A549 (cell line): Measurements from ENCODE around the gene C12orf42. TPM values are rescaled to one million over a fixed set of nuclear protein-coding genes. Genes with fewer than 3 reads are reported as not detected.

ENCODE experiments used
- ATAC-seq, 2 experiments: fragments of 200-7000 bp in 1 of 2; fragments of >200 bp in 1 of 2; cut with Nextera tagmentation in 1 of 2; cut with Tn5 transposase in 1 of 2; 3 replicates each; pipeline versions ENCODE4 v1.8.0 to v1.9.1; 2018 to 2020; ENCODE audit warnings: mild to moderate bottlenecking in 1 of 2, moderate library complexity in 1 of 2
- CTCF ChIA-PET: fragments of 300-600 bp; sonication (Branson Sonifier 250); formaldehyde crosslinking; extraction: SDS; loops from one replicate; lab custom pipeline; 2021; ENCODE audit warnings: antibody characterized with exemption, inconsistent platforms; lab: Yijun Ruan, JAX
- POLR2A ChIA-PET: fragments of 350-600 bp; formaldehyde crosslinking; extraction: SDS; loops from one replicate; lab custom pipeline; 2021; ENCODE audit warnings: antibody characterized with exemption, inconsistent platforms; lab: Yijun Ruan, JAX
- DNase-seq, 2 experiments: peaks; one replicate each; pipeline versions ENCODE4 v3.0.0 to v3.0.0-alpha.2; 2011 to 2016; ENCODE audit warnings: low read depth in 1 of 2, low spot score in 1 of 2
- FAIRE-seq: peaks from 2 replicates; lab custom pipeline; 2011; peaks lifted over from hg19 to GRCh38; lab: Jason Lieb, UNC
- H3K27ac ChIP-seq, 2 experiments: fragments of >200 bp; sonication (Bioruptor Twin); formaldehyde crosslinking; 3 replicates each; pipeline ENCODE4 v1.5.1; 2016 to 2017
- H3K4me1 ChIP-seq: fragments of >200 bp; sonication (Bioruptor Twin); formaldehyde crosslinking; 3 replicates; pipeline ENCODE4 v1.6.1; 2016
- H3K4me2 ChIP-seq: fragments of >200 bp; sonication (Bioruptor Twin); formaldehyde crosslinking; 3 replicates; pipeline ENCODE4 v1.6.1; 2016
- H3K4me3 ChIP-seq: fragments of >200 bp; sonication (Bioruptor Twin); formaldehyde crosslinking; 3 replicates; pipeline ENCODE4 v1.5.1; 2016
- H3K9me3 ChIP-seq: fragments of >200 bp; sonication (Bioruptor Twin); formaldehyde crosslinking; 3 replicates; pipeline ENCODE4 v1.6.1; 2016
- BHLHE40 ChIP-seq: IDR thresholded peaks from 2 replicates; pipeline ENCODE4 v1.6.1; 2012; ENCODE audit warnings: low read depth, low read length, inconsistent platforms
- CHD2 ChIP-seq: fragments of 150-350 bp; IDR thresholded peaks from 2 replicates; pipeline ENCODE4 v1.6.1; 2014; ENCODE audit warnings: low read length; ENCODE audit not compliant: partially characterized antibody
- CHD4 ChIP-seq: fragments of 200-600 bp; sonication (generic); IDR thresholded peaks from 2 replicates; pipeline ENCODE4 v1.6.1; 2016; ENCODE audit warnings: antibody characterized with exemption, mild to moderate bottlenecking, borderline replicate concordance
- EHF ChIP-seq: fragments of 250-450 bp; sonication (Bioruptor Pico); IDR thresholded peaks from 2 replicates; pipeline ENCODE4 v1.5.0; 2020; ENCODE audit warnings: mild to moderate bottlenecking
- FOSB ChIP-seq: fragments of 250-450 bp; sonication (Bioruptor Pico); IDR thresholded peaks from 2 replicates; pipeline ENCODE4 v1.5.0; 2020; ENCODE audit warnings: mild to moderate bottlenecking, moderate library complexity
- HEYL ChIP-seq: fragments of 250-450 bp; sonication (Bioruptor Pico); IDR thresholded peaks from 2 replicates; pipeline ENCODE4 v1.8.0; 2021; ENCODE audit warnings: mild to moderate bottlenecking, moderate library complexity
- HOXB5 ChIP-seq: fragments of 250-450 bp; sonication (Bioruptor Pico); IDR thresholded peaks from 2 replicates; pipeline ENCODE4 v1.5.0; 2020; ENCODE audit warnings: mild to moderate bottlenecking, moderate library complexity
- JUN ChIP-seq, 2 experiments: fragments of >200 bp; sonication (Bioruptor Twin); formaldehyde crosslinking; IDR thresholded peaks; 2 replicates in 1 of 2; 3 replicates in 1 of 2; pipeline ENCODE4 v1.6.1; 2016 to 2017
- KDM1A ChIP-seq: fragments of 200-600 bp; sonication (generic); IDR thresholded peaks from 2 replicates; pipeline ENCODE4 v1.6.1; 2016; ENCODE audit warnings: low read depth, mild to moderate bottlenecking
- KDM5A ChIP-seq: fragments of 200-600 bp; sonication (generic); IDR thresholded peaks from 2 replicates; pipeline ENCODE4 v1.6.1; 2016; ENCODE audit warnings: antibody characterized with exemption, mild to moderate bottlenecking
- MAFK ChIP-seq: fragments of 450-650 bp; IDR thresholded peaks from 2 replicates; pipeline ENCODE4 v1.6.1; 2014; ENCODE audit not compliant: partially characterized antibody
- MYC ChIP-seq: IDR thresholded peaks from 2 replicates; pipeline ENCODE4 v1.6.1; 2012; ENCODE audit warnings: mild to moderate bottlenecking, inconsistent platforms, low read length, improper control_type of control experiment, borderline replicate concordance
- NFE2L2 ChIP-seq: fragments of 150-350 bp; conservative IDR thresholded peaks from 2 replicates; pipeline ENCODE4 v1.6.1; 2014; ENCODE audit warnings: low read length
- POLR2A ChIP-seq: IDR thresholded peaks from 2 replicates; pipeline ENCODE4 v1.6.1; 2012; ENCODE audit warnings: mild to moderate bottlenecking, low read length
- RAD21 ChIP-seq, 2 experiments: fragments of >200 bp in 1 of 2; sonication (Bioruptor Twin) in 1 of 2; formaldehyde crosslinking in 1 of 2; IDR thresholded peaks in 1 of 2; conservative IDR thresholded peaks in 1 of 2; 2 replicates in 1 of 2; 3 replicates in 1 of 2; pipeline ENCODE4 v1.6.1; 2012 to 2018; ENCODE audit warnings: inconsistent platforms in 1 of 2
- RCOR1 ChIP-seq: fragments of 150-350 bp; IDR thresholded peaks from 2 replicates; pipeline ENCODE4 v1.6.1; 2014; ENCODE audit warnings: antibody characterized with exemption, low read length, low read depth
- RFX5 ChIP-seq: fragments of 450-650 bp; IDR thresholded peaks from 2 replicates; pipeline ENCODE4 v1.7.1; 2014; ENCODE audit warnings: antibody characterized with exemption, mild to moderate bottlenecking, moderate library complexity
- RNF2 ChIP-seq: fragments of 200-600 bp; sonication (generic); IDR thresholded peaks from 2 replicates; pipeline ENCODE4 v1.6.1; 2016; ENCODE audit warnings: low read depth, mild to moderate bottlenecking, antibody characterized with exemption, moderate library complexity, borderline replicate concordance
- SMC3 ChIP-seq: fragments of >200 bp; sonication (Bioruptor Twin); formaldehyde crosslinking; IDR thresholded peaks from 3 replicates; pipeline ENCODE4 v1.6.1; 2018; ENCODE audit warnings: inconsistent platforms
- TP53 ChIP-seq: fragments of 250-450 bp; sonication (Bioruptor Pico); IDR thresholded peaks from 2 replicates; pipeline ENCODE4 v1.5.0; 2021; ENCODE audit warnings: mild to moderate bottlenecking, moderate library complexity
- ZC3H11A ChIP-seq: fragments of 450-650 bp; IDR thresholded peaks from 2 replicates; pipeline ENCODE4 v1.6.1; 2014; ENCODE audit warnings: antibody characterized with exemption, mild to moderate bottlenecking
- ZSCAN20 ChIP-seq: fragments of 250-450 bp; sonication (Bioruptor Pico); IDR thresholded peaks from 2 replicates; pipeline ENCODE4 v1.8.0; 2022; ENCODE audit warnings: mild to moderate bottlenecking, moderate library complexity
- WGBS: methylation state at CpG from one replicate; pipeline ENCODE4 v1.1.6; 2017; ENCODE audit errors: missing lambda C conversion rate; 5-methylcytosine and 5-hydroxymethylcytosine counted together
- polyA plus RNA-seq, 4 experiments: library from polyadenylated mRNA; depleted of rRNA in 3 of 4; stranded (reverse); fragments of >200 nt; fragmentation: RNase III in 1 of 4; extraction: RNeasy Plus Mini Kit Qiagen cat#74134 plus additional on column Dnase treatment in 1 of 4; gene quantifications; 2 replicates in 3 of 4; 3 replicates in 1 of 4; pipeline ENCODE4 v1.2.3, GENCODE V29; 2011 to 2017
- TF ChIP-seq, protein P1 (sequence below): fragments of 450-650 bp; IDR thresholded peaks from 2 replicates; pipeline ENCODE4 v1.6.1; 2014; ENCODE audit warnings: antibody characterized with exemption
- TF ChIP-seq, protein P2 (sequence below): IDR thresholded peaks from 2 replicates; pipeline ENCODE4 v1.6.1; 2012; ENCODE audit warnings: low read depth, borderline replicate concordance
- TF ChIP-seq, protein P3 (sequence below): IDR thresholded peaks from 2 replicates; pipeline ENCODE4 v1.6.1; 2012

The C12orf42 gene
- polyA plus RNA-seq, 2 of the 4 experiments (the other 2 are of a cell fraction) = not detected

DNA sequence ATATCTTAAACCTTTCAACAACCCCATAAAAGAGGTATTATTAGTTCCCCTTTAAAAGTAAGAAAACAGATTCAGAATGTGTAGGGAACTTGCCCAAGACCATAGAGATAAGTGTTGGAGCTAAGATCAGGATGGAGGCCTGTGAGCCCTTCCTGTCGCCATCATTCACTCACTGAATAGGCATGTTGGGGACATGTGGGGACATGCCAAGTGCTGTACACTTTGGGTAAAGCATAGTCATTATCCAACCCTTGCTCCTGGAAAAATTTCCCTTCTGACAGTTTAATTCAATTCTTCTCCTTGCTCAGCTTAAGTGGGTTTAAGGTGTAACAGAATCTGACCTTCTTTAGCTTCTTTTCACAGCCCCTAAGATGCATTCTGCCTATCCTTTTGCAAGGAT, 28.0 kb upstream of the C12orf42 start:
- no peak for FAIRE-seq
- ATAC-seq = no peak

DNA sequence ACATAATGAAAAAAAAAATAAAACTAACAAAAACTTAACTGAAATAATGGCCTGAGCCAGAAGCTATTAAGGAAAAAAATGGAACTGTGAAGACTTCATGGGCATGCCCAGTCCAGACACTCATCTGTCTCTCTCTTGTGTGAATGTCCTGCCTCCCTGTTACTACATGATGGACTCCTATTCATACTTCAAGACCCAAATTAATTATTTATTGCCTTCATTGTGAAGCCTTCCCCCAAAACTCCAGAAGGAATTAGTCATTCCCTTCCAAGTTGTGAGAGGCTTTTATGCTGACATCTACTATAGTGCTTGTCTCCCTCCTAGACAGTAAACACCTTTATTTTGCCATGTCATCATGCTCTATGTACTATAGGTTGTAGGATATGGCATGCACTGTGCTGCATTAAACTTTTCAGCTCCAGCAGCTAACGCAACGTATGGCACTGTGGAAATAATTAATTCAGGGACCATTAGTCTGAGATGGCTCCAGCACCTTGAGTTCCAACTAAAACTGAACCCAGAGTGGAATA, 25.0 kb upstream of the C12orf42 start:
- no peak for ATAC-seq
- WGBS = 49% methylated on average over 2 of the region's 2 CpGs
- Histone ChIP-seq H3K9me3 (no peaks in the 10 kb centered on the region), H3K4me3 (no peak overlapping the region), H3K4me2 (no peak overlapping the region), H3K4me1 (peaks cover 5% of the 10 kb centered on the region; the same call in 1 of the 3 replicates), H3K27ac (no peak overlapping the region)
- DNase-seq = no peak
- CTCF ChIA-PET = interaction anchor here (1.4 to 1.6 kb wide), 2 partner anchors 12 to 28 kb away, joined by 5 read pairs; no protein-coding TSS in a partner anchor
- POLR2A ChIA-PET = no interaction called here
- peak; percentile 32 for FAIRE-seq
- TF ChIP-seq RAD21 (conservative IDR thresholded peaks at IDR 0.05 in 1 of 2, IDR thresholded peaks at IDR 0.05 in 1 of 2) (no peak), NFE2L2 (0 out of 2 replicates have a peak, but pooled peaks have one; percentile 22), CHD2 (no peak), POLR2A (no peak), KDM5A (no peak), SMC3 (no peak), KDM1A (no peak), TP53 (CRISPR knock-in tag) (no peak), MAFK (peak; percentile 89), BHLHE40 (no peak), HOXB5 (CRISPR knock-in tag) (no peak), RNF2 (no peak), JUN (IDR thresholded peaks at IDR 0.05) (no peak)
- TF ChIP-seq, protein P1, sequence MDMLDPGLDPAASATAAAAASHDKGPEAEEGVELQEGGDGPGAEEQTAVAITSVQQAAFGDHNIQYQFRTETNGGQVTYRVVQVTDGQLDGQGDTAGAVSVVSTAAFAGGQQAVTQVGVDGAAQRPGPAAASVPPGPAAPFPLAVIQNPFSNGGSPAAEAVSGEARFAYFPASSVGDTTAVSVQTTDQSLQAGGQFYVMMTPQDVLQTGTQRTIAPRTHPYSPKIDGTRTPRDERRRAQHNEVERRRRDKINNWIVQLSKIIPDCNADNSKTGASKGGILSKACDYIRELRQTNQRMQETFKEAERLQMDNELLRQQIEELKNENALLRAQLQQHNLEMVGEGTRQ = no peak

More for the DNA sequence above, 28.0 kb upstream of the C12orf42 start:
- H3K27ac ChIP-seq = no peak overlapping the region; a peak in 1 of 6 replicates
- no peak overlapping the region for H3K4me3 ChIP-seq
- TF ChIP-seq RAD21 (conservative IDR thresholded peaks at IDR 0.05 in 1 of 2, IDR thresholded peaks at IDR 0.05 in 1 of 2) (no peak), ZC3H11A (no peak), FOSB (no peak), NFE2L2 (no peak), RFX5 (no peak), MYC (no peak)
- TF ChIP-seq, protein P2, sequence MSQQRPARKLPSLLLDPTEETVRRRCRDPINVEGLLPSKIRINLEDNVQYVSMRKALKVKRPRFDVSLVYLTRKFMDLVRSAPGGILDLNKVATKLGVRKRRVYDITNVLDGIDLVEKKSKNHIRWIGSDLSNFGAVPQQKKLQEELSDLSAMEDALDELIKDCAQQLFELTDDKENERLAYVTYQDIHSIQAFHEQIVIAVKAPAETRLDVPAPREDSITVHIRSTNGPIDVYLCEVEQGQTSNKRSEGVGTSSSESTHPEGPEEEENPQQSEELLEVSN = no peak
- TF ChIP-seq, all 56 proteins: peak for 0
- no peak for DNase-seq
- ChIA-PET CTCF (interaction anchor here (1.1 to 2.0 kb wide), 5 partner anchors 11 to 640 kb away, joined by 4 to 6 read pairs (median 5); no protein-coding TSS in a partner anchor), POLR2A (no interaction called here)
- Histone ChIP-seq H3K4me2 (no peak overlapping the region), H3K4me1 (peaks cover 5% of the 10 kb centered on the region; the same call in 1 of the 3 replicates), H3K9me3 (no peaks in the 10 kb centered on the region)
- WGBS = 86% methylated on average over 1 of the region's 1 CpG

DNA sequence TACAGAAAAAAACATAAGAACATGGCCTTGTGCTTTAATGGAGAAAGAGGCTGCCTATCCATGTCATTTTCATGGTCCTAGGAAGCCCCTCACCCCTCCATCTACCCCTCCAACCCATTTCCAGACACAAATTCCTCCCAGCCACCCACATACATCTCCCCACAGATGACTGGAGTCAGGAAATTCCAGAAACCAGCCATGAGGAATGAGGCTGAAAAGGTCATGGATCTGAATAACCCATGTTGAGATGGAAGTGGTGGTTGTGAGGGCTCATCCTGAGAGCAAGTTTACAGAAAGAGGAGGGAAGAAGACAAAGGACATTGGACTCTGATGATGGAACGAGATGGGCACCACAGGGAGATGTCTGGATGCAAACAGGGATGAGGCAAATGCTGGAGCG, 23.9 kb upstream of the C12orf42 start:
- no peak overlapping the region for H3K4me2 ChIP-seq
- FAIRE-seq (no peak), DNase-seq (no peak), ATAC-seq (no peak)
- WGBS = 41% methylated on average over 2 of the region's 2 CpGs
- POLR2A ChIA-PET = no interaction called here
- TF ChIP-seq CHD4 (no peak), RCOR1 (no peak), SMC3 (no peak), EHF (CRISPR knock-in tag) (no peak), ZSCAN20 (CRISPR knock-in tag) (no peak), CHD2 (no peak), HEYL (CRISPR knock-in tag) (no peak)
- TF ChIP-seq, protein P3, sequence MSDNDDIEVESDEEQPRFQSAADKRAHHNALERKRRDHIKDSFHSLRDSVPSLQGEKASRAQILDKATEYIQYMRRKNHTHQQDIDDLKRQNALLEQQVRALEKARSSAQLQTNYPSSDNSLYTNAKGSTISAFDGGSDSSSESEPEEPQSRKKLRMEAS = no peak
- TF ChIP-seq, all 56 proteins: peak for 0
- peaks cover 5% of the 10 kb centered on the region; the same call in 1 of the 3 replicates for H3K4me1 ChIP-seq
- H3K4me3 ChIP-seq = no peak overlapping the region
- CTCF ChIA-PET = no interaction called here
- H3K27ac ChIP-seq = no peak overlapping the region
- H3K9me3 ChIP-seq = no peaks in the 10 kb centered on the region
